Thyroid gland (tissue), 4 donors: ENCODE measurements around the gene ADCYAP1R1.

Experiments used
- CTCF ChIP-seq, 6 experiments: fragments of 200-600 bp in 3 of 6; fragments of 450-650 bp in 3 of 6; sonication (generic) in 3 of 6; IDR thresholded peaks; one replicate each; pipeline ENCODE4 v1.5.1; 2016 to 2019; ENCODE audit warnings: antibody characterized with exemption in 6 of 6, mild to moderate bottlenecking in 2 of 6, inconsistent platforms in 1 of 6, moderate library complexity in 1 of 6
- POLR2A ChIP-seq, 2 donors: fragments of 450-650 bp; IDR thresholded peaks; one replicate each; pipeline ENCODE4 v1.6.1; 2017; ENCODE audit warnings: antibody characterized with exemption in 2 of 2, mild to moderate bottlenecking in 2 of 2, moderate library complexity in 1 of 2

- TF ChIP-seq CTCF (IDR thresholded peaks at IDR 0.05) (no peak), POLR2A (IDR thresholded peaks at IDR 0.05) (no peak)
Measured at GRCh38 chr7:31053986-31054385, 1.9 kb downstream of the ADCYAP1R1 start.
